Right cardiac atrium (tissue), 5 donors: ENCODE data around the gene SLC4A5. TPM values are rescaled to one million over a fixed set of nuclear protein-coding genes. Genes with fewer than 3 reads are reported as not detected.
A peak's percentile ranks its signal among the peaks of the same experiment; 100 is the strongest.

Source experiments
- ATAC-seq, 2 donors: fragments of 200-7000 bp; cut with Tn5 transposase; one replicate each; pipeline versions ENCODE4 v1.8.0 to v1.9.1; 2020; ENCODE audit warnings: moderate library complexity in 2 of 2, mild to moderate bottlenecking in 1 of 2
- DNase-seq, 3 donors: peaks; one replicate each; pipeline ENCODE4 v3.0.0-alpha.2; 2020
- H3K27ac ChIP-seq: one replicate; pipeline ENCODE4 v1.5.1; 2013; ENCODE audit warnings: mild to moderate bottlenecking, low read length, control low read depth, moderate library complexity
- H3K27me3 ChIP-seq: one replicate; pipeline ENCODE4 v1.6.1; 2013; ENCODE audit not compliant: control insufficient read depth, insufficient read depth
- H3K4me1 ChIP-seq: one replicate; pipeline ENCODE4 v1.6.1; 2013; ENCODE audit warnings: low read length; ENCODE audit not compliant: control insufficient read depth, insufficient read depth
- H3K4me3 ChIP-seq: one replicate; pipeline ENCODE4 v1.5.1; 2013; ENCODE audit warnings: low read length, control low read depth
- H3K9me3 ChIP-seq: one replicate; pipeline ENCODE4 v1.6.1; 2013; ENCODE audit warnings: low read length; ENCODE audit not compliant: control insufficient read depth
- WGBS: extraction: QIAGEN DNeasy Blood & Tissue Kit; methylation state at CpG from one replicate; pipeline ENCODE4 v1.1.7; 2013; 5-methylcytosine and 5-hydroxymethylcytosine counted together
- intact Hi-C, 4 donors: fragments of 100-400 bp; cut with DNase I; formaldehyde crosslinking; loops; one replicate each; pipeline versions ENCODE4 v1.11.0 to v1.14.0; 2022 to 2023
- long read RNA-seq, 4 donors: library from polyadenylated mRNA; unstranded; transcript quantifications; one replicate each; pipeline ENCODE4 v2.0.0, GENCODE V29; 2020 to 2021
- polyA plus RNA-seq: library from polyadenylated mRNA; stranded (reverse); fragments of 200-250 nt; gene quantifications from one replicate; pipeline ENCODE4 v1.2.3, GENCODE V29; 2013
- total RNA-seq, 4 donors: library from RNA; stranded (reverse); fragmentation: NEBNext Ultra II Directional; extraction: Animal tissue kit (Norgen Biotek cat#: 25700); gene quantifications; one replicate each; pipeline ENCODE4 v1.2.1, GENCODE V29; 2021
- donor health status: healthy with polysubstance abuse.
- donor health status: DM: no; HTN: yes; CAD: no.
- donor health status: DM: no; HTN: no; CAD: no.
- donor health status: DM: no; HTN: yes; CAD: no; lungs with severe emphysema.
- donor health status: DM: yes; HTN: yes; CAD: no.

SLC4A5 gene, protein sequence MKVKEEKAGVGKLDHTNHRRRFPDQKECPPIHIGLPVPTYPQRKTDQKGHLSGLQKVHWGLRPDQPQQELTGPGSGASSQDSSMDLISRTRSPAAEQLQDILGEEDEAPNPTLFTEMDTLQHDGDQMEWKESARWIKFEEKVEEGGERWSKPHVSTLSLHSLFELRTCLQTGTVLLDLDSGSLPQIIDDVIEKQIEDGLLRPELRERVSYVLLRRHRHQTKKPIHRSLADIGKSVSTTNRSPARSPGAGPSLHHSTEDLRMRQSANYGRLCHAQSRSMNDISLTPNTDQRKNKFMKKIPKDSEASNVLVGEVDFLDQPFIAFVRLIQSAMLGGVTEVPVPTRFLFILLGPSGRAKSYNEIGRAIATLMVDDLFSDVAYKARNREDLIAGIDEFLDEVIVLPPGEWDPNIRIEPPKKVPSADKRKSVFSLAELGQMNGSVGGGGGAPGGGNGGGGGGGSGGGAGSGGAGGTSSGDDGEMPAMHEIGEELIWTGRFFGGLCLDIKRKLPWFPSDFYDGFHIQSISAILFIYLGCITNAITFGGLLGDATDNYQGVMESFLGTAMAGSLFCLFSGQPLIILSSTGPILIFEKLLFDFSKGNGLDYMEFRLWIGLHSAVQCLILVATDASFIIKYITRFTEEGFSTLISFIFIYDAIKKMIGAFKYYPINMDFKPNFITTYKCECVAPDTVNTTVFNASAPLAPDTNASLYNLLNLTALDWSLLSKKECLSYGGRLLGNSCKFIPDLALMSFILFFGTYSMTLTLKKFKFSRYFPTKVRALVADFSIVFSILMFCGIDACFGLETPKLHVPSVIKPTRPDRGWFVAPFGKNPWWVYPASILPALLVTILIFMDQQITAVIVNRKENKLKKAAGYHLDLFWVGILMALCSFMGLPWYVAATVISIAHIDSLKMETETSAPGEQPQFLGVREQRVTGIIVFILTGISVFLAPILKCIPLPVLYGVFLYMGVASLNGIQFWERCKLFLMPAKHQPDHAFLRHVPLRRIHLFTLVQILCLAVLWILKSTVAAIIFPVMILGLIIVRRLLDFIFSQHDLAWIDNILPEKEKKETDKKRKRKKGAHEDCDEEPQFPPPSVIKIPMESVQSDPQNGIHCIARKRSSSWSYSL
- total RNA-seq (1 to 10 TPM in 3 of 4 donors, under 1 TPM in 1; 0.29 to 2.8 (median 1.1) TPM), polyA plus RNA-seq (0.79 TPM)
- long read RNA-seq, donor 1 = 0 reads
- long read RNA-seq, donor 2 = 0 reads
- long read RNA-seq, donor 3, partial matches to known transcripts = 2 of 3 reads
- long read RNA-seq, donor 3, other reads (novel, unspliced or antisense) = 1 of 3 reads
- long read RNA-seq, donor 4 = 0 reads

DNA sequence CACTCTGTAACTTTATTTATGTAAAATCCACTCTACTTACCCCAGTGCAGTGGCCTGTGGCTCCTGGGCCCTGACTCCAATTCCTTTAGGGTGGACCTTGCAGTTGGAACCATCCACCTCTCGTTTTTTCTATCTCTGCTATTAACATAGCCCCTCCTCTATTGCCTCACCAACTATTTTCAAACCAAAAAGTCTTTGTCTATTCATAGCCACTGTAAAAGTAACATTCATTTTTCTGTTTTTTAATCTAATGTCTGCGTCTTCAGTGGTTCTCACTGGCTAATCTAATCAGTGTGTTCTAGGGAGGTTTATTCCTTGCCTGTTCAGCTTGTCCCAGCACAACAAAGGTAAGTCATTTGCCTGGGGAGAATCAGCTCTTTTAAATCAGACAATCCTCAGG is at the start of gene SLC4A5:
TSS of gene SLC4A5 (minus strand) at position 101 of the 400 bp plus-strand sequence. CDS start 28,393 bp downstream, outside the sequence.
- ATAC-seq = no peak
- intact Hi-C loops = no loop called here
- DNase-seq = no peak
- WGBS = 70% methylated on average over 2 of the region's 2 CpGs
- Histone ChIP-seq H3K9me3 (no peaks in the 10 kb centered on the region), H3K4me3 (no peak within 1 kb of the TSS), H3K27ac (no peak within 1 kb of the TSS), H3K4me1 (no peaks in the 10 kb centered on the region), H3K27me3 (no peaks in the 10 kb centered on the region)

DNA sequence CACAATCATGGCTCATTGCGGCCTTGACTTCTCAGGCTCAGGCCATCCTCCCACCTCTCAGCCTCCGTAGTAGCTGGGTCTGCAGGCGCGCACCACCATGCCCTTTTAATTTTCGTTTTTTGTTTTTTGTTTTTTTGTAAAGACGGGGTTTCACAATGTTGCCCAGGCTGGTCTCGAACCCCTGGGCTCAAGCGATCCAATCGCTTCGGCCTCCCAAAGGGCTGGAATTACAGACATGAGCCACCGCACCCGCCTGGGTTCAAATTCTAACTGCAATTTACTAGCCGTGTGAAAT is 49.2 kb upstream of the SLC4A5 start:
- H3K27ac ChIP-seq = no peak overlapping the region
- WGBS = 70% methylated on average over 13 of the region's 13 CpGs
- intact Hi-C loops = no loop called here
- DNase-seq (no peak), ATAC-seq (peak; percentile 11 to 20)
- peaks cover 4% of the 10 kb centered on the region for H3K4me1 ChIP-seq
- H3K4me3 ChIP-seq = peak overlapping the region; percentile 95
- H3K27me3 ChIP-seq = no peaks in the 10 kb centered on the region
- no peaks in the 10 kb centered on the region for H3K9me3 ChIP-seq

DNA sequence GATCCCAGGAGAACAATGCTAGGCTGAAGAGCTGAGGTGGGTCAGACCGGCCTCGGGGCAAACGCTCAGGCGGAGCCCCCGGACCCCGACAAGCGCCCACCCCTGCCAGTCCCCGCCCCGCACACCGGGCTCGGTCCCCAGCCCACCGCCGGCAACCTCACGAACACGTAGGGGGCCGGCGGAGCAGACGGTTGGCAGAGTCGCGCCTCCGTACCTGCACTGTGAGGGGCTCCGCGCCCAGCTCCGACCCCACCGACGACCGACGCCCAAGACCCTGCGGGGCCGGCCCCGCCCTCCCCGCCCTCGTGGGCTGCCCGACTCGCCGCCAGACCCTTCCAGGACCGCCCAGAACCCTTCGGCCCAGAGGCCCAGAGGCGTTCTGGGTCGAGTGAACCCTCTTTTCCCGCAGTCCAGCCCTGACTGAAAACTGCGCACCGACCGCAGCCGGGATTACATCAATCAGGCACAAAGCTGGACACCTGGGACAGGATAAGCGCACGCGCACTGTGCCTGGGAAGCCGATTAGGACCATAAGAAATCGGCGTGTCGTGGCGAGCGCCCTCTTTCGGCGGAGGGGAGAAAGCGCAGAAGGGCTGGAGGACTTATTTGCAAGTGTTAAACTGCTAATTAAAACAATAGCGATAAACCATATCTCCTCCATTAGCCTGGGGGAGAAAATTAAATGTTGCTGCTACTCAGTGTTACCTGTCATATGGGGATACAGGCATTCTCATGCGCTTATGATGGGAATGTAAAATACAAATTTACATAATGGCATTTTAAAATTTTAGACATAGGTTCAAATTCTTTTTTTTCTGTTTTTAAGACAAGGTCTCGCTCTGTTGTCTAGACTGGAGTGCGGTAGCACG is 48.6 kb upstream of the SLC4A5 start:
- H3K4me3 ChIP-seq = peak overlapping the region; percentile 95
- DNase-seq (peak; percentile 93 to 96 (median 94)), ATAC-seq (peak; percentile 93 to 94)
- intact Hi-C loops = no loop called here
- H3K27ac ChIP-seq = peak overlapping the region; percentile 98
- H3K4me1 ChIP-seq = peaks cover 7% of the 10 kb centered on the region
- WGBS = 1% methylated on average over 62 of the region's 62 CpGs
- no peaks in the 10 kb centered on the region for H3K27me3 ChIP-seq
- no peaks in the 10 kb centered on the region for H3K9me3 ChIP-seq

DNA sequence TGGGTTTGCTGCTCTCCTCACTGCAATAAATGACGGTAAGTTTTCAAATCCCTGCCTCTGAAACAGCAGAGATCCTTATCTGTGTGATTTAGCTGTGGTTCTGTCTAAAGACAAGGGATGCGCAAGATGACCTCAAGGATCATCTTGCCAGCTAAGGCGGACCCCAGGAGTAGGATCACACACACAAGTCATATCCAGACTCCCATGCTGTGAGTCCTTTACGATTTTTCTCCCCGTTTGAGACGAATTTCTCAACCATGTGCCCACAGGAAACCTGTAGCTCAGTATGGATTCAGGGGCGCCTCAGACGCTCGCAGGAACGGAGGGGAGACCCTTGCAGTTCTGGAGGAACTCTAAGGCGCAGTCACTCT is 48.0 kb upstream of the SLC4A5 start:
- Histone ChIP-seq H3K27me3 (no peaks in the 10 kb centered on the region), H3K4me3 (peak overlapping the region; percentile 95), H3K9me3 (no peaks in the 10 kb centered on the region), H3K27ac (no peak overlapping the region), H3K4me1 (peaks cover 7% of the 10 kb centered on the region)
- intact Hi-C loops = no loop called here
- under 1% methylated on average over 11 of the region's 11 CpGs for WGBS
- no peak for DNase-seq
- ATAC-seq = peak in 1 of 2 donors; percentile 8

DNA sequence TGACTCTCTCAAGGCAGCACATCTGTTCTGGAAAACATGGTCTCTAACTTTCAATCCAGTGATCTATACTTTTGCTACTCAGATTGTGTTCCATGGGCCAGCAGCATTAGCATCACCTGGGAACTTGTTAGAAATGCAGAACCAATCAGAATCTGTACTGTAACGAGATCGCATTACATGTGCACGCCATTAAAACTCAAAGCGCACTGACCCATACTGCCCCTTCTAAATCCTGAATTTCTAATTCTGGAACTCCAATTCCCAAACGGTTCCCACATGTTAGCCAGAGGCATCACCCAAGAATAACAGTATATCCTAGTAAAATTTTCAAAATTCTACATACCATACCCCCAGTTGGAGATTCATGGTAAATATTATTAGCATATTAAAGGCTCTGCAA is 47.4 kb upstream of the SLC4A5 start:
- DNase-seq = no peak
- Histone ChIP-seq H3K4me3 (peak overlapping the region; percentile 95), H3K27me3 (no peaks in the 10 kb centered on the region), H3K27ac (no peak overlapping the region), H3K4me1 (peaks cover 7% of the 10 kb centered on the region), H3K9me3 (no peaks in the 10 kb centered on the region)
- ATAC-seq = no peak
- intact Hi-C loops = no loop called here
- 54% methylated on average over 5 of the region's 5 CpGs for WGBS

DNA sequence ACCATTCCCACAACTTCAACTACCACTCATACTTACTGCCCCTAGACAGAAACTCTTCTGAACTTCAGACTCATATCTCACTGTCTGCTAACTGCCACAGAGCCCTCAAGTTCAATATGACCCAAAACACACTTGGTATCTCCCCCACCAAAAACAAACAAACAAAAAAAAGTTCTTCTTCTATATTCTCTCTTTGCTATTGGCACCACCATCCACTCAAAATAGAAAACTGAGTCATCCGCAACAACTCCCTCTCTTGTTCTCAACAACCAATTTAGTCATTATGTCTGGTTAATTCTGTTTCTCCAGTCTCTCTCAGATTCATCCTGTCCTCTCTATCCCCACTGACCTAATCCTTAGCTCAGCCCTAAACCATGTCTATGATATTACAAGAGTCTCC is 44.1 kb upstream of the SLC4A5 start:
- intact Hi-C loops = no loop called here
- Histone ChIP-seq H3K4me1 (peaks cover 9% of the 10 kb centered on the region), H3K27ac (peak overlapping the region; percentile 12), H3K27me3 (no peaks in the 10 kb centered on the region), H3K9me3 (no peaks in the 10 kb centered on the region), H3K4me3 (no peak overlapping the region)
- 69% methylated on average over 1 of the region's 1 CpG for WGBS
- ATAC-seq = no peak
- no peak for DNase-seq

DNA sequence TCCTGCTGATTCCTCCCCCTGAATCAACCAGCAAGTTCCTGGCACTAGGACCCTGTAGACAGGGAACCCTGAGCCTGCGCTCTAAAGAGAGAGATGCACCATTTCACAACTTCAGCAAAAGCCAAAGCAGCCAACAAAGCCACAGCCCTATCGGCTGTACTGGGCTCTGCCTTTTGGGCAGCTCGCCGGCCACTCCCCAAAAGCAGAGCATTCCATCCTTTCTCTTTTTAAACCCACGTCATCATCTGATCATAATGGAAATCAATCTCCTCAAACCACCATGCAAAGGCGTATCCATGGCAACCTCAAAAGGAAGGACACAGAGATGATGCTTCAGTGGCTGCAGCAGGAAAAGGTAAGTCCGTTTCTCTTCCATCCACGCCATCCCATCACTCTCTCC is 42.2 kb upstream of the SLC4A5 start:
- no peak for DNase-seq
- peak in 1 of 2 donors; percentile 41 for ATAC-seq
- no peaks in the 10 kb centered on the region for H3K27me3 ChIP-seq
- H3K27ac ChIP-seq = no peak overlapping the region
- WGBS = 76% methylated on average over 8 of the region's 8 CpGs
- no peak overlapping the region for H3K4me3 ChIP-seq
- no peaks in the 10 kb centered on the region for H3K9me3 ChIP-seq
- intact Hi-C loops = no loop called here
- H3K4me1 ChIP-seq = peaks cover 9% of the 10 kb centered on the region

DNA sequence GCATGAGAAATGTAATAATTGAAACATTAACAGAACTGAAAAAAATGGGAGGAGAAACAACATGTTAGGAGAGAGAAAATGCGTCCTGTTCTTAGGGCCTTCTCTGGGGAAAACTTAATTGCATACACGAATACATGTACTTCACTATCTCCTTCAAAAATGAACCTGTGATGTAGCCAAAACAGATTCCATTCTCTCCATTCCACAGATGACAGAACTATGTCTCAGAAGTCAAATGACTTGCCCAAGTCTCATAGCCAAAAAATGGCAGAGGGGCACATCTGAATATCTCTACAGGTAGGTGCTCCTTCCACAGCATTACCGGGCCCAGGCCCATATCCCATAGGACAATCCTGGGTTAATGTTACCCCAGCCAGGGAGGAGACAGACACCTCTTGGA is 40.8 kb upstream of the SLC4A5 start:
- no peaks in the 10 kb centered on the region for H3K9me3 ChIP-seq
- no peak for DNase-seq
- whole genome bisulfite sequencing = 57% methylated on average over 3 of the region's 3 CpGs
- intact Hi-C loops = no loop called here
- no peaks in the 10 kb centered on the region for H3K27me3 ChIP-seq
- peaks cover 20% of the 10 kb centered on the region for H3K4me1 ChIP-seq
- ATAC-seq = no peak
- H3K27ac ChIP-seq = no peak overlapping the region
- no peak overlapping the region for H3K4me3 ChIP-seq

DNA sequence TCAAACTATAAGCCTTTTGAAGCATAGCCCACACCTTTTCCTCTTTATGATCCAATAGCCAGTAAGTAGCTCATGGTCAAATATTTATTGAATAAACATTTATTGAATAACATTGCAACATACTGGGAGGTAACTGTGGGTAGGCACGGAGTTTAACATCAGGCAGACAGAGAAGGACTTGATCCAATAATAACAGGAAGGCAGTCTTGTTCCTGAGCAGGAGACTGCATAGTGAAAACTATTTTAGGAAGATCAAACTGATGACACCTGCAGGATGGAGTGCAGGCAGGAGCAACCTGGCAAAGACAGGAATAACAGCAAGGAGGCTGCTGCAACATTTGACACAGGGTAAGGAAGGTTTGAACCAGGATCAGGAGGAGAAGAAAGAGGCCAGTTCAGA is 40.0 kb upstream of the SLC4A5 start:
- 9% methylated on average over 1 of the region's 1 CpG for WGBS
- intact Hi-C loops = no loop called here
- peaks cover 22% of the 10 kb centered on the region for H3K4me1 ChIP-seq
- DNase-seq = no peak
- H3K9me3 ChIP-seq = no peaks in the 10 kb centered on the region
- peak; percentile 53 to 77 for ATAC-seq
- H3K27me3 ChIP-seq = no peaks in the 10 kb centered on the region
- H3K4me3 ChIP-seq = no peak overlapping the region
- H3K27ac ChIP-seq = no peak overlapping the region

DNA sequence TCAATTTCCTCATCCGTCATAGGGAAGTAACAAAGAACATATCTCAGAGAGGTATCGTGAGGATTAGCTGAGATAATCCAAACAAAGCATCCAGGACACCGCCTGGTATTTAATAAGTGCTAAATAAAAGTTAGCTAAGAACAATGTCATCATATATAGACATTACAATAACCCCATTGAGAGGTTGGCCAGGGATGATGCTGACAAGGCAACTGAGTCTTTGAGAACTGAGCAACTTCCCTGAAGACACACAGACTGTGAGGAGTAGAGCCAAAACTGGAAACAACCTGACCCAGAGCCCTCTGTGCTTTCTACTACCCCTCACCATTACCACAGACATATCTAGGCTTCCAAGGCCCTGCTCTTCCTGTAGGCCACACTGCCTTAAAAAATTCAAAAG is 38.5 kb upstream of the SLC4A5 start:
- ATAC-seq = no peak
- DNase-seq = no peak
- WGBS = 94% methylated on average over 3 of the region's 3 CpGs
- intact Hi-C loops = no loop called here
- Histone ChIP-seq H3K27me3 (no peaks in the 10 kb centered on the region), H3K9me3 (no peaks in the 10 kb centered on the region), H3K4me1 (peaks cover 20% of the 10 kb centered on the region), H3K4me3 (no peak overlapping the region), H3K27ac (no peak overlapping the region)
